NCI-H128 (cell line): ENCODE measurements around the gene KCNMB2.

Source experiments
- DNase-seq: peaks from one replicate; lab custom pipeline; 2025; ENCODE audit not compliant: unreplicated experiment; lab: John Stamatoyannopoulos, UW

KCNMB2 gene

DNA sequence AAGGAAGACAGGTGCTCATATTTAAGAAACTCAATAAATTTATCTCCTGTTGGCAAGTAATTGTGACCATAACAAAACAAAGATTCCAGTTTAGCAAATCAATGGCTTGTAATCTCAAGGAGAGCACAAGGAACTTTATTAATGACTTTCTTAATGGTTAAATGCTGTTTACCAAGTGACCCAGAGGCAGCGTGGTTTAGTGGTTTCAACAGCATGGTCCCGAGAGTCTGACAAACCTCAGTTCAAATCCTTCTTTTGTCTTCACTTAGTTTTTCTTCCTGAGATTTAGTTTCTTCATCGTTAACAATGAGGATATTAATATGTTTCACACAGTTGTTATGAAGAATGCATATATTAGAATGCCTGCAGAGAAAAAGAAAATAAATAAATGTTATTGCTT is 212.6 kb downstream of the KCNMB2 start:
- no peak for DNase-seq

DNA sequence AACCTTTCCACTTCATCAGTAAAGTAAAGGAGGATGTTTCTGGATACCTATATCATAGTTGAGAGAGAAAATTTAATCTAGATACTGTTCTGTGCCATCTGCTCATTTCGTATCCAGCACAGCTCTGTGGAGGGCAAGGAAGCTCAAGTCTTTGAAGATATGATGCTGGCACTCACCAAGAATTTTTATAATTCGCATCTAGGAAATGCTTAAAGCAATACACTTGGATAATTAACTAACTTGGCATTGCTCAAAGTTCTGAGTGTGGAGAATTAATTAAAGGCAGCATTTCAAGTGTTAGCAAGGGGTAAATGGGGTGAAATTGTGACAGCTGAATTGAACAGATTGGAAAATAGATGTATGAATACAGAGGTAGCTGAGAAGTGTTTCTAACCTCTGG is 213.2 kb downstream of the KCNMB2 start:
- no peak for DNase-seq

DNA sequence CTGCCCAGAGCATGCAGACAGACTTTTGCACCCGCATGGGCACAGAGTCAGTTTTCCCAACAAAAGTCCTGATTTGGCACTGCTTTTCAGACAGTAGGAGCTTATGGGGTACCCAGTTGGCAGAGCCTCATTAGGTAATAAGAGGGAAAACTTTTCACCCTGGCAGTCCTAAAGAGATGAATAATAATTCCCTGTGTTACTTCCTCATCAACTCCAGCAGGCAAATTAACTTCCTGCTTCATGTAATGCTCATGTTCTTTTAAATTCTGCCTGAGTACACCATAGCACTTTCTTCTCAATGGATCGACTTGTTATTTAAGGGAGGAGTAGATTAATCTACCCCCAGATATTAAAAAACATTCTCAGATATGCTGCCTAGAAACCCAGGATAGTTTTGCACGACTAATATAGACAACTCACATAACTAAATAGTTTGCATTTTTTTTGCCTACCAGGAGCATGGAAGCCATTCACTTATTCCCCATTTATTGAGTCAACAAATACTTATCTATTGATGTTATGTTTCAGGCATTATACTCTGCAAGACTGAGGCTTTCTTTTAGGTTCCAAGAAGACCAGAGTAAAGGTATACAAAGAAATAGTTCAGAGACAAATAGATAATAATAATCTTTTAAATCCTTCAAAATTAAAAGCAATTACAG is 214.5 kb downstream of the KCNMB2 start:
- no peak for DNase-seq

DNA sequence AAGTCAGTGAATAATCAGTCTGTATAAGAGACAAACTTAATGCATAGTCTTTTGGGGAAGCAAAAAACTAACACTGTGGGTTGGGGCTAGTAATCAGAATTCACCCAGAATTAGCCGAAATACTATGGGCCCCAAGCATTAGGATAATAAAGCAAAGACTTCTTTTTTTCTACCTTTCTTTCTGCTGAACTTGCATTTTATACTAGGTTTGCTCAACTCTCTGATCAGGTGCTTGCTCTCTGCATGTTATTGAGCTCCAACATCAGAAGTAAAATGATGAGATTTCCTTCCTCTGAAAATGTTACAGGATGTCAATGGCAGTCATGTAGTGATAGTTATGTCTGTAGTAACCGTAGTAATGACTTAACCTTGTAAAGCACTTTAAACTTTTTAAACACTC is 216.6 kb downstream of the KCNMB2 start:
- DNase-seq = no peak

DNA sequence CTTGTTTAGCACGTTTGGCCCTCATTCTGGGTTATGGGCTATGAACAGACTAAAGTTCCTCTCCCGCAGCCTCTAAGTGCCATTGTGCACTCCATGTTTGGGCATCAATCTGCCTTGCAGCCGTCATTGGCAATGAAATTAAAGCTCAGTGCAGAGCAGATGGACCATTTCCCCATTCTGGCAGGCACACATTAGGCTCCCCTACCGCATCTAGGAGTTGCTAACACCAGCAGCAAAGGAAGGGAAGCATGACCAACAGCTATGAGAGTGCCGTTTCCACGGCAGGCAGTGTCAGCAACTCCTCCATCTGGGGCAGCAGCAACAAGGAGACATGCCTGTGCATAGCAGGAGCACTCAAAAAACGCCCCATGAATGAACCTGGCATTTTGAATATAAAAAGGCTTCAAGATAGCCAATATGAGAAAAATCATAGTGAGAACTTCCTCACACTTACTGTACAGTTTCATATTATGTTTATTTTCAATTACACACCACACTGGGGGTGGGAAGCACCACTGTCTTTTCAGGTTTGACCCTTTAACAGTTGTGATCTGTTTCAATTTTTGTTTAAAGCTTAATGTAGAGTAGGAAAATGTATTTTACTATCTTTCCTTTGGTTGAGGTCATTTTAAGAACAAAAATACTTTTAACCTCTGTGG is 218.7 kb downstream of the KCNMB2 start:
- no peak for DNase-seq

DNA sequence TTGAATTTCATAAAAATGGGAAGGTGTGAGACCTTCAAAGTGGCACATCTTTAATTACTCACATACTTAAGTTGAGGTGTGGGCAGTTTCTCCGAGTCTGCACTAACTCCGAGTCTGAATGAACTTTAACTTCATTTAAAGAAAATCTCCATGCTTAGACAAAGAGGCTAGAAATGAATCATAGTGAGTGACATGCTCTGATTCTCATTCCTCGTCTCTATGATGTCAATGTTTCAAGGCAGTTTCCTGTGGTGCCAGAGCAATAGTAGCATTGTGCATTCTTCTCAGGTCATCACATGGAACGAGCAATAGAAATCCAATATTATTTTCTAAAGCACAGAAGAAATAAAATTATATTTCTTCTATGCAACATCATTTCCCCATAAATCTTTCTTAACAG is 224.8 kb downstream of the KCNMB2 start:
- no peak for DNase-seq

DNA sequence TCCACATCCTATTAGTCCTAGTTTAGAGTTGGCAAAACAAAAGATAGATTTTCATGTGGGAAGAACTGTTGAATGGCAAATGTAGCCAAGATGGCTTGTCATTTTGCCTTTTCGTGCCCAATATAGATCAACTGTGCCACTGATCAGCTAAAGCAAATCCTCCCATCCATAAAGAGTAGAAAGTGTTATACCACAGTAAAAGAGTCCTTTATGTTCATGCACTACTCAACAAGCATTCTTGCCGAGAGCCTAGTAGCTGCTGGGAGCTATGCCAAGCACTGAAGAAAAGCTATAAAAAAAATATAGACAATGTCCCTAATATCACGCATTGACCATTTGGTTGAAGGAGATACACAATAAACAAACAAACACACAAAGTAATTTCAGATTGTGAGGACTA is 225.2 kb downstream of the KCNMB2 start:
- DNase-seq = no peak

DNA sequence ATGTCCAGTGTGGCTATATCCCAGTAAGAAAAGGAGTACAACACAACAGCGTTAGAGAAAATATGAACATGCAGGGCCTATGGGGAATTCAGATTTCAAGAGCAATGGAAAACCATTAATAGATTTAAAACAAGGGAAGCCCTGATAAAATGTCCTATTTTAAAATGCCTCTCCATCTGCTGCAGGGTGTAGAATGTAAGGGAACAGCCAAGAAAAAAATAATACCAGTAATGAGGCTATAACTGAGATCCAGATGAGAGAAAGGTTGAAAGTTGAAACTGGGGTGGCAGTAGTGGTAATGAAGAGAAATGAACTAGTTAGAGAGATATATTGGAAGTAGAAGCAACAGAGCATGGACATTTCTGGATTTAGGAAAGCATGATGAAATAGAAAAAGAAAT is 226.1 kb downstream of the KCNMB2 start:
- no peak for DNase-seq

DNA sequence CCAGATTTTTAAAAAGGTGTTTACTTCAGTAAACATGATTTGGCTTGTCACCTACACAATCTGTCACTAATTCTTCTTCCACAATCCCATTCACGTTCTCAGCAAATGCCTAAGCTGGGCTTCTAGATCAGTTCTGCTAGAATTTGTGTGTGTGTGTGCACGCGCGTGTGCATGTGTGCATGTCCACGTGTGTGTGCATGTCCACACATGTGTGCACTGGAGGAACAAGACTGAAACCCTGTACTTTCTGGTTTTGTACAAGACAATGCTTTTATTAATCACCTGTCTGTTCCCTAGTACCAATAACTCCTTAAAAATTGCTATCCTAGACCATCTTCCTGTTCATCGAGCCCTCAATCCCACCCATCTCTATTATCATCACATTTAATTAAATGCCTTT is 229.2 kb downstream of the KCNMB2 start:
- no peak for DNase-seq

DNA sequence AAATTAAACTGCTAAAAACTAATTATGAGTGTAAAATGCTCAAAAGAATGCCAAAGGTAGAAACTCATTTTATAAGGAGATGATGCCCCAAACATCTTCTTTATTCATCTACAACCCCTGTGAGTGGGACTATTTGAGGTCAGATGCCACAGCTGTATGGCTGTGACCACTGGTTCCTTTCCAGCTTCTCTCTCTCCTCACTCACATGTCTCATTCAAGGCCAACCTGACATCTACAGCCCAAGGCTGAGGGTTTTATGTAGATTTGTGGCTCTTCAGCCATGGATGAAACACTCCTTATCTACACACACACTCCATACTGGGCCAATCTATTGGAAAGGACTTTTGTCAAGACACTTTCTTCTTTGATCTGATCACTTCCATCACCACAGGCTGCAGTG is 231.3 kb downstream of the KCNMB2 start:
- no peak for DNase-seq

DNA sequence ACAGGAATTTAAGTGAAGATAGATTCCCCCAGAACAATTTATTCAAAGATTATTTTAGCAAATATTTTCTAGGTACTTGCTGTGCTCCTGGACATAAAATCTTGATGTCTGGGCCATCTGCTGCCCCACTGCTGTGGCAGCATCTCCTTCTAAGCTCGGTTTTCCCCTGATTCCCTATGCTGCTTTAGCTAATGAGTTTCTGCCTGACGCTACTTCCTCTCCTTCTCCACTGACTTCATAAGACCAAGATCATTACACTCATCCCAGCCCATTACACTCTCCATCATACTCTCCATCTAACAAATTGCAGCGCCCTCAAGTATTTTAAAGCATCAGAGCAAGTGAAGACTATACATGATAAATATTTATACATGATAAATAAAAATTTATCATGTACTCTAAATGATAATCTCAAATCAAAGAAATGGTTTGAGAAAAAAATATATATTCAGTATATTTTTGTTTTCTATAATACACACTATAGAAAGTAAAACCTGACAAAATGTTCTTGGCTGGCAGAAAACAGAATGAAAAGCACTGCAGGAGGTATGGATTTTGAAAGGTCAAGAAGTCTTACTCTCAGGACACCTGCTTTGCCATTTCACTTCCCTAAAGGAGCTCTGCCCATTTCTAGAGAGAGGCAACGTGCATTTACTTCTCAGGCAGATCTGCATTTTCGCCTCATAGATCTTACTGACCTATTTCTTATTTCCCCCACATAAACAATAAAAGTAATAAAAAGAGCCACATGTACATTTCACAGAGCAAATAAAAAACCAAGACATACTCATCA is 232.0 kb downstream of the KCNMB2 start:
- no peak for DNase-seq

DNA sequence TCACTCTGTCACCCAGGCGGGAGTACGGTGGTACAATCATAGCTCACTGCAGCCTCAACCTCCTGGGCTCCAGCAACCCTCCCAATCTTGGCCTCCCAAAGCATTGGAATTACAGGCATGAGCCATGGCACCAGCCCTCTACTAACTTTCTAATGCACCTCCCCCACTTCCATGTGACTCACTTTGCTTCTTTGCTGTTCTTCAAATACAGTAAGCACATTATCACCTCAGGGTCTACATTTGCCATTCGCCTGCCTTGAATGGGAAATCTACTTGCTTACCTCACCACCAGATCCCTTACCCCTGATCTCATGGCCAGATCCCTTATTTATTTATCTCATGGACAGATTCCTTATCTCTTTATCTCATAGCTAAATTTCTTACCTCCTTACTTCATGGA is 235.3 kb downstream of the KCNMB2 start:
- DNase-seq = no peak

DNA sequence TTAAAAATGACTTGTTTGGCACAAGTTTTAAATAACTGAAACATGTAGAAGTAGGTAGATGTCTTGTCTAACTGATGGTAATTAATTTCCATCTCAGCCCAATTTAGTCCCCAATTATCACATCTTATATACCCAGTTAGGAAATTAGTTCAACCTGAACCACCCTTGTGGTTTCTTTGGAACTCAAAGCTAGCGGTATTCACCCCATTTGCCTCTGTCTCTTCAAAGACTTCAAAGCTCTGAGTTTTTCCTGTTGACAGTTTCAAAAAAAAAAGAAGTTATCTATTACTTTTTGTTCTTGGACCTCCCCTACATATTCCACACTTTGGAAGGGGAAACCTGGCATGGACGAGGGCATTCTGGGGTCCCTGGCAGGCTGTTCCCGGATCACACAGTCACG is 236.5 kb downstream of the KCNMB2 start:
- no peak for DNase-seq

DNA sequence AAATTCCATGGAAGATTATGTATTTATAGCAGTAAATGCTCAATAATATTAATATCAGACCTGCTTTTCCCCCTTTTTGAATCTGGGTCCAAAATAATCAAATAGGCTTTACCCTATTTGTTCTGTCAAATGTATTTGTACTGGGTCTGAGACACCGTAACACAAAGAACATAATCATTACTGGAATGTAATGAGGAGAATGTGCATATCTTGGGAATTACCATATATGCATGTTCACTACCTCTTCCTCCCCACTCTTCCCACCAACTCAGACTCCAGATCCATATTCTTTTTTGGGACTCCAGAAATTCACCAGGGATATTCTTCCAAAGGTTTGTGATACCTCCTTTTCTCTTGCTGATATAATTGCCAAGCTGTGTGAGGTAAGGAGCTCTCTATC is 237.1 kb downstream of the KCNMB2 start:
- no peak for DNase-seq

DNA sequence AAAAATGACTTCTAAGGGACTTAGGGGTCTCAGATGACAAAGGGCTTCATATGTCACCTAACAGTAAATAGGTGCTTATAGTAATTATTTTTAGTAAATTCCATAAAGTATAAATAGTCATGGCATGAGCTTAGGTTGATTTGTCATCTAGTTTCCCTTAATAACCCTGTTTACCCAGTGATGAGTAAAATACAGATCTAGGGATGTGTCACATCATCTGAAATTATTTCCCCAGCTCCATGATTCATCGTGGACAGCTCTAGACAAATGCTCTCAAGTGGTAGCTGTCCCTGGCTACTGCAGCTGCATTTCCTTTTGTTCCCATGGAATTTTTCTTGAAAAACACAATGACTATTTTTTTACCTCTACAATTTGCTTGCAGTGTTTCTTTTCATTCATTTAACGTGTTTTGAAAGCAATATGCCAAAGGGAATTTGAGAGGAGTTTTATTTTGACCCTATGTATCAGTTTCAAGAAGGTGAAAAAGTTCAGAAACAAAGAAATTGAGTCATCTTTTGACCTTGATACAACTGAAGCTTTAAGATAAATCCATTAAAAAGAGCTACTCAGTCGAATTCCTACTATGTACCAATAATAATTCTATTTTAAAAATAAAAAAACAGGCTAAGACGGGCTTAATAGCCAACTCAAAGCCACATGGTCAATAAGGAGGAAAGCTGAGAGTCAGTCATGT is 241.6 kb downstream of the KCNMB2 start:
- DNase-seq = no peak

DNA sequence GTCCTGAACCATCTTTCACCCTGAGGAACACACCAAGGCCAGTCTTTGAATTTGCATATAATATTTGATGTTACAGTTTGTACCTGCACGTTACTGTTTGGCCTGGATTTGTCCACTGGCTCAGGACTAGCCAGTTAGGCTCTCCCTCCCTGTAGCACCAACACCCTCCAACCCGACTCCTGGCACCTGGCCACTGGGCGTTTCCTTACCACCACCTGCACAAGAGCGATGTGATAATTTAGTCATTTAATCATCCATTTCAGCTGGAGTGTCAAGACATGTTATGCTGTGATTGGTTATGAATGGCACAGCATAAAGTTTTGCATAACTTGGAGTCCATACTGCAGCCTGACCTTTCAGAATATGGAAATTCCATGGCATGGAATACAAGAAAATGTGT is 242.4 kb downstream of the KCNMB2 start:
- no peak for DNase-seq

DNA sequence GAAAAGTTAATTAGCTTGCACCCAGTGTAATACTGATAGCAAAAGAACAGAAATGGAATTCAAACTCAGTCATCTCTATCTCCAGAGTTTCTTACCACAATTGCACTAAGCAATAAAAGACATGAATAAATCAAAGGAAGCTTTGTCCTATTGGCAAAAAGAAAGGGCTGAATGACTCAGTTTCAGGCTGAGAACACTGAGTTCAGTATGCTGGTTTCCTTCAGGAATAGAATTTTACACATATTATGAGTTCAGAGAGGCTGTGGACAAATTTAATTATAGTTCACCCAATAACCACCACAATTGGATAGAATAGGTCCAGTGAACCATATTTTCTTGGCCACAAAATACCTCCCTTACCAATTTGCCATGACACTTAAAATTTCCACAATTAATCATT is 249.7 kb downstream of the KCNMB2 start:
- no peak for DNase-seq

DNA sequence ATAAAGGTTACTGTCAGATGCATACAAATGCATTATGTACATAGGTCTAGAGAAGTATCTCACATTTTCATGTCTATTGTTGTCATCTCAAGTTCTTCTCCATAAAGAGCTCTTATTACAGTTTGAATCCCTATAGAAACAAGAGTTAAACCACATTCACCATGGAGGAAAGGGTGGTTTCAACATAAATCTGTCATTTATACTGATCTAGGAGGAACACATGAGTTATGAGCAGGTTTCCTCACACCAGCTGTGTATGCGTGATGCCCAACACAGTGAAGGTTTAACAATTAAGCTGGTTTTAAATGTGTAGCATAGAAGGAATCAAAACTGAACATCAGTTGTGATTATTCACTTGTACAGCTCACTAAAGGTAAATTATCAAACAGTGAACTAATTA is 251.7 kb downstream of the KCNMB2 start:
- no peak for DNase-seq

DNA sequence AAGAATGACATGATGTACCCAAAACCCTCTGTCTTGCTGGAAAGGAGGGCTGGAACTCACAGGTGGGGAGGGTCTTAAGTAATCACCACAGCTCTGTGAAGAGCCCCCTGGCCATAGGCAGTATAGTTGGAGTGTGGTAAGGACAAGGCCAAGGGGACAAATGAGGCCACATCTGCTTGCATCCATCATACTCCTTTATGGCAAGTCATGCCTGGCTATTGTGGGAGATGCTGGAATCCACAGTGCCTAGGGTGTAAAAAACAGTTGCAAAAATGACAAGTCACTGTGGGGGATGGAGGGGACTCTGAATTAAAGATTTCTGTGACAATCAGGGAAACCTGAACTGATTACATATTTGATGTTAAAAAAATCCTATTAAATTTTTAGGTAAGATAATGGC is 258.5 kb downstream of the KCNMB2 start:
- no peak for DNase-seq

DNA sequence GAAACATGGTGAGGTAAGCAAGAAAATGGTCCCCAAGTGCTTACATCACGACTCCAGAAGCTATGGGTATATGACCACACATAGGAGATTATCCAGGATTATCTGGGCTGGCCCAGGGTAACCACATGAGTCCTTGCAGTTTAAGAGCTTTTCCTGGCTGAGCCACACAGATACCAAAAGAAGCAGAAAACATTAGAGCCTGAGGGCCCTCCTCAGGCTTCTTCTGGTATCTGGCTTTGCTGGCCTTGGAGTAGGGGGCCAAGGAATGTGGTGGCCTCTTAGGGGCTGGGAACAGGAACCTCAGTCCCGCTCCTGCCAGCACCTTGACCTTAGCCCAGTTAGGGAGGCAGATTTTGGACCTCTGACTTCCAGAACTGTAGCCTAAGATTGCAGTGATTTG is 259.1 kb downstream of the KCNMB2 start:
- no peak for DNase-seq

DNA sequence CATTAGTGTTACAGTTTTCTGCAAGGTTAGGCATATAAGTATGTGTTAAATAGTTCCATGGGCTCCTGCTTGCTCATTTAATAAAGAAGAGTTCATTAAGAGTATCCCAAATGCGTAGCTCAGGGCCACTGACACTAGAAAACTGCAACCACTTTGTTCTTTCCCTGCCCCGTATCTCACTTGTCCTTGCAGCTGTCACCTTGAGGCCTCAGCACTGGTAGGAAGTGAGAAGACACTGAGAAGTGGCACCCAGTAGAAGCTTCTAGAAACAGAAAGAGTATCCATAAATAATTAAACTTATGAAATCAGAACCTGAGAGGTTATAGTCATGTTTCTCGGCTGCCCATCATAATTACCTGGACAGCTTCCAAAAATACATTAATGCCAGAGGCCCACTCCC is 266.0 kb downstream of the KCNMB2 start:
- DNase-seq = no peak
